IPS DF 19.7 (cell line): ENCODE results near the gene TMEM134.
"Not testable (repeated sequence)": the region's sequence is repeated elsewhere in the genome, so short reads cannot be mapped to it uniquely, and the experiment has no call there.

ENCODE experiments used
- DNase-seq: peaks from one replicate; pipeline ENCODE4 v3.0.0-alpha.2; 2013; ENCODE audit warnings: low read depth, low spot score

The TMEM134 gene

GRCh38 chr11:67438158-67438902, 30.7 kb downstream of the TMEM134 start:
- DNase-seq, result no peak

- DNase-seq, result no peak
Measured at GRCh38 chr11:67437809-67438157, 31.3 kb downstream of the TMEM134 start.

- DNase-seq, result no peak
Measured at GRCh38 chr11:67437082-67437808, 31.8 kb downstream of the TMEM134 start, which contains the start of gene PTPRCAP. Gene PTPRCAP, minus strand, starts transcription at chr11:67437682. Its CDS starts 63 bp downstream, at chr11:67437619.

GRCh38 chr11:67436459-67437081, 32.5 kb downstream of the TMEM134 start:
- peak; percentile 86 for DNase-seq

- no peak for DNase-seq
Measured at GRCh38 chr11:67435727-67436458, 33.2 kb downstream of the TMEM134 start.

- no peak for DNase-seq
Measured at GRCh38 chr11:67435031-67435726, 33.9 kb downstream of the TMEM134 start.

GRCh38 chr11:67434395-67434881, 34.6 kb downstream of the TMEM134 start:
- no peak for DNase-seq

- DNase-seq, result no peak
Measured at GRCh38 chr11:67433536-67434394, 35.3 kb downstream of the TMEM134 start.

- DNase-seq, result no peak
Measured at GRCh38 chr11:67432655-67433349, 36.2 kb downstream of the TMEM134 start.

GRCh38 chr11:67431346-67432249, 37.5 kb downstream of the TMEM134 start:
- DNase-seq, result no peak

GRCh38 chr11:67429722-67430121, 39.3 kb downstream of the TMEM134 start:
- DNase-seq, result no peak

GRCh38 chr11:67429038-67429668, 39.9 kb downstream of the TMEM134 start:
- DNase-seq, result no peak

GRCh38 chr11:67428052-67429001, 40.7 kb downstream of the TMEM134 start, which contains the start of gene RPS6KB2:
Gene RPS6KB2, plus strand, starts transcription at chr11:67428494. Its CDS starts 52 bp downstream, at chr11:67428546.
- DNase-seq, result peak; percentile 94

- DNase-seq, result not testable (repeated sequence)
Measured at GRCh38 chr11:67427364-67427859, 41.6 kb downstream of the TMEM134 start.

- no peak for DNase-seq
Measured at GRCh38 chr11:67423891-67424613, 45.0 kb downstream of the TMEM134 start.

- DNase-seq, result no peak
Measured at GRCh38 chr11:67423466-67423865, 45.6 kb downstream of the TMEM134 start.
